WTC11 (cell line): ENCODE measurements around the gene FBLN2. TPM values are rescaled to one million over a fixed set of nuclear protein-coding genes. Genes with fewer than 3 reads are reported as not detected.

Experiments used
- ATAC-seq: fragments of 200-7000 bp; cut with Tn5 transposase; 2 replicates; pipeline ENCODE4 v1.10.0; 2021; ENCODE audit warnings: mild to moderate bottlenecking, moderate library complexity
- CTCF ChIA-PET: fragments of 300-600 bp; sonication (Branson Sonifier 250); formaldehyde crosslinking; loops from one replicate; lab custom pipeline; 2021; ENCODE audit warnings: antibody characterized with exemption; lab: Charles Lee
- POLR2A ChIA-PET: fragments of 350-600 bp; sonication (Branson Sonifier 250); formaldehyde crosslinking; loops from one replicate; lab custom pipeline; 2021; ENCODE audit warnings: antibody characterized with exemption; lab: Charles Lee
- DNase-seq: peaks from one replicate; pipeline ENCODE4 v3.0.0; 2021; ENCODE audit warnings: low spot score
- H3K27ac Mint-ChIP-seq: 2 replicates; pipeline ENCODE4 v1.8.0; 2021; ENCODE audit warnings: mixed read lengths
- H3K27me3 Mint-ChIP-seq: 2 replicates; pipeline ENCODE4 v1.8.0; 2021; ENCODE audit warnings: low read depth, mild to moderate bottlenecking, moderate library complexity, mixed read lengths
- H3K36me3 Mint-ChIP-seq: 2 replicates; pipeline ENCODE4 v1.8.0; 2021; ENCODE audit warnings: mixed read lengths
- H3K4me1 Mint-ChIP-seq: 2 replicates; pipeline ENCODE4 v1.8.0; 2022; ENCODE audit warnings: mixed read lengths
- H3K4me3 Mint-ChIP-seq: 2 replicates; pipeline ENCODE4 v1.8.0; 2021; ENCODE audit warnings: mild to moderate bottlenecking, moderate library complexity, mixed read lengths
- H3K9me3 Mint-ChIP-seq: 2 replicates; pipeline ENCODE4 v1.8.0; 2021; ENCODE audit warnings: mixed read lengths
- ELF4 ChIP-seq: sonication (generic); formaldehyde crosslinking; IDR thresholded peaks from 2 replicates; pipeline ENCODE4 v1.8.1; 2022; ENCODE audit warnings: low read depth, mild to moderate bottlenecking, moderate library complexity, missing genetic modification reagents
- GABPB1 ChIP-seq: sonication (generic); formaldehyde crosslinking; IDR thresholded peaks from 2 replicates; pipeline ENCODE4 v1.8.1; 2023; ENCODE audit warnings: mild to moderate bottlenecking, missing genetic modification reagents
- HMGA2 ChIP-seq: fragments of 250-450 bp; sonication (Bioruptor Pico); IDR thresholded peaks from 2 replicates; pipeline ENCODE4 v1.4.0; 2021; ENCODE audit warnings: mild to moderate bottlenecking, moderate library complexity
- KAT7 ChIP-seq: sonication (generic); formaldehyde crosslinking; IDR thresholded peaks from 2 replicates; pipeline ENCODE4 v1.8.1; 2023; ENCODE audit warnings: missing genetic modification reagents, mild to moderate bottlenecking, borderline replicate concordance
- MAX ChIP-seq: sonication (generic); formaldehyde crosslinking; IDR thresholded peaks from 2 replicates; pipeline ENCODE4 v1.8.0; 2022; ENCODE audit warnings: mild to moderate bottlenecking, missing genetic modification reagents
- NFATC4 ChIP-seq: fragments of 250-450 bp; sonication (Bioruptor Pico); IDR thresholded peaks from 2 replicates; pipeline ENCODE4 v1.9.0; 2021; ENCODE audit warnings: mild to moderate bottlenecking
- OVOL2 ChIP-seq: fragments of 250-450 bp; sonication (Bioruptor Pico); IDR thresholded peaks from 2 replicates; pipeline ENCODE4 v1.9.0; 2021; ENCODE audit warnings: mild to moderate bottlenecking, borderline replicate concordance
- RELA ChIP-seq: sonication (generic); formaldehyde crosslinking; IDR thresholded peaks from 2 replicates; pipeline ENCODE4 v1.8.1; 2022; ENCODE audit warnings: missing genetic modification reagents, mild to moderate bottlenecking, borderline replicate concordance
- RORB ChIP-seq: fragments of 250-450 bp; sonication (Bioruptor Pico); IDR thresholded peaks from 2 replicates; pipeline ENCODE4 v1.9.0; 2021; ENCODE audit warnings: mild to moderate bottlenecking
- SMAD3 ChIP-seq: sonication (generic); formaldehyde crosslinking; IDR thresholded peaks from 2 replicates; pipeline ENCODE4 v1.8.0; 2022; ENCODE audit warnings: missing genetic modification reagents, mild to moderate bottlenecking, borderline replicate concordance
- SOX15 ChIP-seq: fragments of 250-450 bp; sonication (Bioruptor Pico); IDR thresholded peaks from 2 replicates; pipeline ENCODE4 v1.9.0; 2021; ENCODE audit warnings: mild to moderate bottlenecking
- USF2 ChIP-seq: sonication (generic); formaldehyde crosslinking; IDR thresholded peaks from 2 replicates; pipeline ENCODE4 v1.8.1; 2023; ENCODE audit warnings: mild to moderate bottlenecking, missing genetic modification reagents, moderate library complexity
- ZNF317 ChIP-seq: sonication (generic); formaldehyde crosslinking; IDR thresholded peaks from 2 replicates; pipeline ENCODE4 v1.8.1; 2023; ENCODE audit warnings: low read depth, mild to moderate bottlenecking, moderate library complexity, missing genetic modification reagents, borderline replicate concordance
- ZNF396 ChIP-seq: fragments of 250-450 bp; sonication (Bioruptor Pico); IDR thresholded peaks from 2 replicates; pipeline ENCODE4 v1.8.0; 2021; ENCODE audit warnings: mild to moderate bottlenecking, moderate library complexity, borderline replicate concordance
- ZNF423 ChIP-seq: fragments of 250-450 bp; sonication (Bioruptor Pico); IDR thresholded peaks from 2 replicates; pipeline ENCODE4 v2.1.2; 2022; ENCODE audit warnings: mild to moderate bottlenecking, moderate library complexity
- total RNA-seq: library from RNA; stranded (reverse); gene quantifications from 3 replicates; pipeline ENCODE4 v1.2.3, GENCODE V29; 2021
- TF ChIP-seq, protein P1 (sequence below): sonication (generic); formaldehyde crosslinking; IDR thresholded peaks from 2 replicates; pipeline ENCODE4 v1.8.1; 2022; ENCODE audit warnings: mild to moderate bottlenecking, missing genetic modification reagents, moderate library complexity, borderline replicate concordance
- TF ChIP-seq, protein P2 (sequence below): sonication (generic); formaldehyde crosslinking; IDR thresholded peaks from 2 replicates; pipeline ENCODE4 v1.8.1; 2023; ENCODE audit warnings: mild to moderate bottlenecking, missing genetic modification reagents
- TF ChIP-seq, protein P3 (sequence below): sonication (generic); formaldehyde crosslinking; IDR thresholded peaks from 2 replicates; pipeline ENCODE4 v1.8.0; 2023; ENCODE audit warnings: missing genetic modification reagents, mild to moderate bottlenecking, borderline replicate concordance
- TF ChIP-seq, protein P4 (sequence below): sonication (generic); formaldehyde crosslinking; IDR thresholded peaks from 2 replicates; pipeline ENCODE4 v1.8.0; 2023; ENCODE audit warnings: mild to moderate bottlenecking, missing genetic modification reagents
- TF ChIP-seq, protein P5 (sequence below): sonication (generic); formaldehyde crosslinking; IDR thresholded peaks from 2 replicates; pipeline ENCODE4 v1.8.0; 2022; ENCODE audit warnings: mild to moderate bottlenecking, missing genetic modification reagents

FBLN2 gene
- total RNA-seq, 1 experiment from 2014 or later = 20.7 TPM

DNA sequence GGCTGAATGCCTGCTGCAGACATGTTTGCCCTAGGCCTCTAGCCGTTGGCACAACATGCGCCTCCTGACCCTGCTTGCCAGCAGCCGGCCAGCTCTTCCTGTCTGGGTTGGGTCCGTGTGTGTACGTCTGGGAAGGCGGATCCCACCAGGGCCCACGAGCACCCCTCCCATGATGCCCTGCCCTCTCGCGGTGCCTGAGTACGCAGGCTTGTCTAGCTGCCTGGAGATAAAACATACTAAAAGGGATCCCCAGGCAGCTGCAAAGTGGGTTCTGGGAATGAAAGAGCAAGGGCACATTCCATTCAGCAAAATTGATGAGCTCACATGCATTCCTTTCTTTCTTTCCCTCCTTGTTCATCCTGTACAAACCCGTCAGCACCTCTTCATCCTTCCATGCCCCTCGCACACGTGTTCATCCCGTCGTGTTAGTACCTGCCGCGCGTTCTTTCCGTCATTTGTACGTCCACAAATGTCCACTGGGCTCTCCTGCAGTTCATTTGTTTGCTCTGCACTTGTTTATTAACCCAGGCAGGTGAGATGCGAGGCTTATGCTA lies 74.3 kb downstream of the FBLN2 start:
- Mint-ChIP-seq H3K4me1 (no peaks in the 10 kb centered on the region; the same call in 1 of the 2 replicates), H3K27ac (peak overlapping the region; percentile 11), H3K36me3 (no peaks in the 10 kb centered on the region), H3K4me3 (no peak overlapping the region), H3K27me3 (no peaks in the 10 kb centered on the region), H3K9me3 (no peaks in the 10 kb centered on the region)
- TF ChIP-seq, protein P1, sequence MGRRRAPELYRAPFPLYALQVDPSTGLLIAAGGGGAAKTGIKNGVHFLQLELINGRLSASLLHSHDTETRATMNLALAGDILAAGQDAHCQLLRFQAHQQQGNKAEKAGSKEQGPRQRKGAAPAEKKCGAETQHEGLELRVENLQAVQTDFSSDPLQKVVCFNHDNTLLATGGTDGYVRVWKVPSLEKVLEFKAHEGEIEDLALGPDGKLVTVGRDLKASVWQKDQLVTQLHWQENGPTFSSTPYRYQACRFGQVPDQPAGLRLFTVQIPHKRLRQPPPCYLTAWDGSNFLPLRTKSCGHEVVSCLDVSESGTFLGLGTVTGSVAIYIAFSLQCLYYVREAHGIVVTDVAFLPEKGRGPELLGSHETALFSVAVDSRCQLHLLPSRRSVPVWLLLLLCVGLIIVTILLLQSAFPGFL (CRISPR knock-in tag) = no peak
- TF ChIP-seq NFATC4 (CRISPR knock-in tag) (no peak), USF2 (CRISPR knock-in tag) (no peak), RORB (CRISPR knock-in tag) (no peak), RELA (CRISPR knock-in tag) (no peak), MAX (no peak), ZNF317 (CRISPR knock-in tag) (no peak), GABPB1 (CRISPR knock-in tag) (no peak), ZNF423 (CRISPR knock-in tag) (no peak), HMGA2 (CRISPR knock-in tag) (no peak), KAT7 (CRISPR knock-in tag) (no peak), ZNF396 (CRISPR knock-in tag) (no peak), SOX15 (CRISPR knock-in tag) (no peak), SMAD3 (CRISPR knock-in tag) (no peak), OVOL2 (CRISPR knock-in tag) (no peak), ELF4 (CRISPR knock-in tag) (no peak)
- TF ChIP-seq, protein P2, sequence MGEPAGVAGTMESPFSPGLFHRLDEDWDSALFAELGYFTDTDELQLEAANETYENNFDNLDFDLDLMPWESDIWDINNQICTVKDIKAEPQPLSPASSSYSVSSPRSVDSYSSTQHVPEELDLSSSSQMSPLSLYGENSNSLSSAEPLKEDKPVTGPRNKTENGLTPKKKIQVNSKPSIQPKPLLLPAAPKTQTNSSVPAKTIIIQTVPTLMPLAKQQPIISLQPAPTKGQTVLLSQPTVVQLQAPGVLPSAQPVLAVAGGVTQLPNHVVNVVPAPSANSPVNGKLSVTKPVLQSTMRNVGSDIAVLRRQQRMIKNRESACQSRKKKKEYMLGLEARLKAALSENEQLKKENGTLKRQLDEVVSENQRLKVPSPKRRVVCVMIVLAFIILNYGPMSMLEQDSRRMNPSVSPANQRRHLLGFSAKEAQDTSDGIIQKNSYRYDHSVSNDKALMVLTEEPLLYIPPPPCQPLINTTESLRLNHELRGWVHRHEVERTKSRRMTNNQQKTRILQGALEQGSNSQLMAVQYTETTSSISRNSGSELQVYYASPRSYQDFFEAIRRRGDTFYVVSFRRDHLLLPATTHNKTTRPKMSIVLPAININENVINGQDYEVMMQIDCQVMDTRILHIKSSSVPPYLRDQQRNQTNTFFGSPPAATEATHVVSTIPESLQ = no peak
- TF ChIP-seq, protein P3, sequence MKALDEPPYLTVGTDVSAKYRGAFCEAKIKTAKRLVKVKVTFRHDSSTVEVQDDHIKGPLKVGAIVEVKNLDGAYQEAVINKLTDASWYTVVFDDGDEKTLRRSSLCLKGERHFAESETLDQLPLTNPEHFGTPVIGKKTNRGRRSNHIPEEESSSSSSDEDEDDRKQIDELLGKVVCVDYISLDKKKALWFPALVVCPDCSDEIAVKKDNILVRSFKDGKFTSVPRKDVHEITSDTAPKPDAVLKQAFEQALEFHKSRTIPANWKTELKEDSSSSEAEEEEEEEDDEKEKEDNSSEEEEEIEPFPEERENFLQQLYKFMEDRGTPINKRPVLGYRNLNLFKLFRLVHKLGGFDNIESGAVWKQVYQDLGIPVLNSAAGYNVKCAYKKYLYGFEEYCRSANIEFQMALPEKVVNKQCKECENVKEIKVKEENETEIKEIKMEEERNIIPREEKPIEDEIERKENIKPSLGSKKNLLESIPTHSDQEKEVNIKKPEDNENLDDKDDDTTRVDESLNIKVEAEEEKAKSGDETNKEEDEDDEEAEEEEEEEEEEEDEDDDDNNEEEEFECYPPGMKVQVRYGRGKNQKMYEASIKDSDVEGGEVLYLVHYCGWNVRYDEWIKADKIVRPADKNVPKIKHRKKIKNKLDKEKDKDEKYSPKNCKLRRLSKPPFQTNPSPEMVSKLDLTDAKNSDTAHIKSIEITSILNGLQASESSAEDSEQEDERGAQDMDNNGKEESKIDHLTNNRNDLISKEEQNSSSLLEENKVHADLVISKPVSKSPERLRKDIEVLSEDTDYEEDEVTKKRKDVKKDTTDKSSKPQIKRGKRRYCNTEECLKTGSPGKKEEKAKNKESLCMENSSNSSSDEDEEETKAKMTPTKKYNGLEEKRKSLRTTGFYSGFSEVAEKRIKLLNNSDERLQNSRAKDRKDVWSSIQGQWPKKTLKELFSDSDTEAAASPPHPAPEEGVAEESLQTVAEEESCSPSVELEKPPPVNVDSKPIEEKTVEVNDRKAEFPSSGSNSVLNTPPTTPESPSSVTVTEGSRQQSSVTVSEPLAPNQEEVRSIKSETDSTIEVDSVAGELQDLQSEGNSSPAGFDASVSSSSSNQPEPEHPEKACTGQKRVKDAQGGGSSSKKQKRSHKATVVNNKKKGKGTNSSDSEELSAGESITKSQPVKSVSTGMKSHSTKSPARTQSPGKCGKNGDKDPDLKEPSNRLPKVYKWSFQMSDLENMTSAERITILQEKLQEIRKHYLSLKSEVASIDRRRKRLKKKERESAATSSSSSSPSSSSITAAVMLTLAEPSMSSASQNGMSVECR (CRISPR knock-in tag) = no peak
- TF ChIP-seq, protein P4, sequence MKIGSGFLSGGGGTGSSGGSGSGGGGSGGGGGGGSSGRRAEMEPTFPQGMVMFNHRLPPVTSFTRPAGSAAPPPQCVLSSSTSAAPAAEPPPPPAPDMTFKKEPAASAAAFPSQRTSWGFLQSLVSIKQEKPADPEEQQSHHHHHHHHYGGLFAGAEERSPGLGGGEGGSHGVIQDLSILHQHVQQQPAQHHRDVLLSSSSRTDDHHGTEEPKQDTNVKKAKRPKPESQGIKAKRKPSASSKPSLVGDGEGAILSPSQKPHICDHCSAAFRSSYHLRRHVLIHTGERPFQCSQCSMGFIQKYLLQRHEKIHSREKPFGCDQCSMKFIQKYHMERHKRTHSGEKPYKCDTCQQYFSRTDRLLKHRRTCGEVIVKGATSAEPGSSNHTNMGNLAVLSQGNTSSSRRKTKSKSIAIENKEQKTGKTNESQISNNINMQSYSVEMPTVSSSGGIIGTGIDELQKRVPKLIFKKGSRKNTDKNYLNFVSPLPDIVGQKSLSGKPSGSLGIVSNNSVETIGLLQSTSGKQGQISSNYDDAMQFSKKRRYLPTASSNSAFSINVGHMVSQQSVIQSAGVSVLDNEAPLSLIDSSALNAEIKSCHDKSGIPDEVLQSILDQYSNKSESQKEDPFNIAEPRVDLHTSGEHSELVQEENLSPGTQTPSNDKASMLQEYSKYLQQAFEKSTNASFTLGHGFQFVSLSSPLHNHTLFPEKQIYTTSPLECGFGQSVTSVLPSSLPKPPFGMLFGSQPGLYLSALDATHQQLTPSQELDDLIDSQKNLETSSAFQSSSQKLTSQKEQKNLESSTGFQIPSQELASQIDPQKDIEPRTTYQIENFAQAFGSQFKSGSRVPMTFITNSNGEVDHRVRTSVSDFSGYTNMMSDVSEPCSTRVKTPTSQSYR (CRISPR knock-in tag) = no peak
- TF ChIP-seq, protein P5, sequence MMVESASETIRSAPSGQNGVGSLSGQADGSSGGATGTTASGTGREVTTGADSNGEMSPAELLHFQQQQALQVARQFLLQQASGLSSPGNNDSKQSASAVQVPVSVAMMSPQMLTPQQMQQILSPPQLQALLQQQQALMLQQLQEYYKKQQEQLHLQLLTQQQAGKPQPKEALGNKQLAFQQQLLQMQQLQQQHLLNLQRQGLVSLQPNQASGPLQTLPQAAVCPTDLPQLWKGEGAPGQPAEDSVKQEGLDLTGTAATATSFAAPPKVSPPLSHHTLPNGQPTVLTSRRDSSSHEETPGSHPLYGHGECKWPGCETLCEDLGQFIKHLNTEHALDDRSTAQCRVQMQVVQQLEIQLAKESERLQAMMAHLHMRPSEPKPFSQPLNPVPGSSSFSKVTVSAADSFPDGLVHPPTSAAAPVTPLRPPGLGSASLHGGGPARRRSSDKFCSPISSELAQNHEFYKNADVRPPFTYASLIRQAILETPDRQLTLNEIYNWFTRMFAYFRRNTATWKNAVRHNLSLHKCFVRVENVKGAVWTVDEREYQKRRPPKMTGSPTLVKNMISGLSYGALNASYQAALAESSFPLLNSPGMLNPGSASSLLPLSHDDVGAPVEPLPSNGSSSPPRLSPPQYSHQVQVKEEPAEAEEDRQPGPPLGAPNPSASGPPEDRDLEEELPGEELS (CRISPR knock-in tag) = no peak
- ChIA-PET POLR2A (no interaction called here), CTCF (interaction anchor here (1.7 kb wide), 1 partner anchor 35 kb away, joined by 4 read pairs; no protein-coding TSS in a partner anchor)
- DNase-seq (no peak), ATAC-seq (no peak)
